HG02798 (cell line): ENCODE results near the gene SMCO2.
A peak's percentile ranks its signal among the peaks of the same experiment; 100 is the strongest.

ENCODE experiments used
- ATAC-seq: cut with Tn5 transposase; IDR thresholded peaks from one replicate; pipeline ENCODE4 v1.9.1; 2021; ENCODE audit warnings: mild to moderate bottlenecking; ENCODE audit not compliant: unreplicated experiment, poor library complexity

Gene SMCO2

GRCh38 chr12:27497446-27497845 lies 50.9 kb downstream of the SMCO2 start:
- no peak for ATAC-seq

DNA sequence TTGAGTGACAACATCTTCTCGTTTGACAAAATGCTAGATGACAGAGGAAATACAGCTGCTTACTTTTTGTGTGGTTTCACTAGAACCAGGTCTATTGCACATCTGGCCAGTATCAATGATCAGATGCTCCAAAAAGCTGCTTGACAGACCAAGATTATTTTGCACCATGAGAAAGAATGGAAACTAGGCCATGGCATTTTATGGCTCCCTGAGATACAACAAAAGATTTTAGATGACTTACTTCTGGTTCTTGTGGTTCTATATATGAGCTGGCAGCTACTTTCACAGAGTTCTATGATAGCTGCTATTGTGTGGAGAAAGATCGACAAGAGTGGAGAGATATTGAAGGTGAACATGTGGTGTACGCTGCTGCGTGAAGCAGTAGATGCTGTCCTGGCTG lies 51.6 kb downstream of the SMCO2 start:
- no peak for ATAC-seq

GRCh38 chr12:27498761-27499160 lies 52.2 kb downstream of the SMCO2 start:
- no peak for ATAC-seq

DNA sequence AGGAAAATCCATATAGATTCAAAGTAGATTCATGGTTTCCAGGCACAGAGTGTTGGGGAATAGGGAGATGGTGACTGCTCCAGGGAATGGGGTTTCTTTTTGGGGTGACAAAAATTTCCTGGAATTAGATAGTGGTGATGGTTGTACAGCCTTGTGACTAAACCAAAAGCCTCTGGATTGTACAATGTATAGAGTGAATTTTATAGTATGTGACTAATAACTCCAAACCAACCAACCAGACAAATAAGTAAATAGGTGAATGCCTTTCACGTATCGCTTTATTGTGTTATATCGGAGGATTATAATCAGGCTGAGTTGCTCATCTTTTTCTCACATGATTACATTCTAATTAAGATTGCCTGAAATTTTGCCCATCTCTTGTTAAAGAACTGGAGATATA lies 52.8 kb downstream of the SMCO2 start:
- no peak for ATAC-seq

- no peak for ATAC-seq
Observed at GRCh38 chr12:27500546-27500945, 54.0 kb downstream of the SMCO2 start.

GRCh38 chr12:27502021-27502435 lies 55.5 kb downstream of the SMCO2 start:
- ATAC-seq = no peak

DNA sequence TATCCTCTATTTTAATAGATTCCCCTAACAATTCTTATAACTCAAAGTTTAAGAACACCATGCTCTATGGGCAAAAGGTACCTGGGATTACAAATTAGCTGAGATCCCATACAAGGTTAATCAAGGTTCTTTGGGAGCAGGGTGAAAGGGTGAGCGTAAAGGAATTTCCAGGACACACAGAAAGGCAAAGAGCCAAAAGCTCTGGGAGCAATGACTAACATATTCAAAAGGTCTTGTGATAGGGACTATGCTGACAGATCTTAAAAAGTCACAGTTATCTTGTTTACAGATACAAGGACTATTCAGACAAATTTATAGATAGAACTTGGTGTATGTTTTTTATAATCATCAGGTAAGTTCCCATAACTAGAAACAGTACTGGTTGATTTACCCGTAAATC lies 58.0 kb downstream of the SMCO2 start:
- no peak for ATAC-seq

- no peak for ATAC-seq
Observed at GRCh38 chr12:27505109-27505508, 58.6 kb downstream of the SMCO2 start.

DNA sequence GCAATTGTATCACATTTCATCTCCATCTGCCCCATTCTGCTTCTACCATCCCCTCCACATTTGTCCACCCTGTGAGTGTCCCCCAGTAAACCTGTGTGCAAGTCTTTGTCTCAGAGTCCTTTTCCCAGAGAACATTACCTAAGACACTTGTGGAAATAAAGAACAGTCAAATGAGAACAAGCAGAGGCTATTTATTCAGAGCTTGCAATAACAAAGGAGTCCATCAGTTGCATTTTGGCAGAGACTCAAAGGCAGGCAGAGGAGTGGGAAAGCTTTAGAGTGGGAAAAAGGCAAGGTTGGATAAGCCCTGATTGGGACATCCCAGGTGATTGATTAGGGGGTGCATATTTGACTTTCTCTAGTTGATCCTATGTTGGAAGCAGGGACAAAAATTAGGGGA lies 59.2 kb downstream of the SMCO2 start:
- no peak for ATAC-seq

DNA sequence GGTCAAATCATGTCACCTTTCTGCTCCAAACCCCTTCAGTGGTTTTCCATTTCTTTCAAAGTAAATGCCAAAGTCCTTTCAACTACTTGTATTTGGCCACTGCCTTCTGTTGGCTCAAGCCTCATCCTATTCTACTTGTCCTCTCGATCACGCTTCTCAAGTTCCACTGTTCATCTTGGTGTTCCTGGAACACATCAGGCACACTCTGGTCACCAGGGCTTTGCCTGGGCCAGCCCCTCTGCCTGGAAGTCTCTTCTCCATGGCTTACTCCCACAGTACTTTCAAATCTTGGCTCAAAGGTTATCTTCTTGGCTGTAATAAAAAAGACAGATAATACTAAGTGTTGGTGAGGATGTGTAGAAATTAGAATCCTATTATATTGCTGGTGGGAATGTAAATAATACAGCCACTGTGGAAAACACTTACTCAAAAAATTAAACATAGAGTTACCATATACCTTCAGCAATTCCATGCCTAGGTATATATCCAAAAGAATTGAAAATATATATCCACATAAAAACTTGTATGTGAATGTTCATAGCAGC lies 60.2 kb downstream of the SMCO2 start:
- no peak for ATAC-seq

DNA sequence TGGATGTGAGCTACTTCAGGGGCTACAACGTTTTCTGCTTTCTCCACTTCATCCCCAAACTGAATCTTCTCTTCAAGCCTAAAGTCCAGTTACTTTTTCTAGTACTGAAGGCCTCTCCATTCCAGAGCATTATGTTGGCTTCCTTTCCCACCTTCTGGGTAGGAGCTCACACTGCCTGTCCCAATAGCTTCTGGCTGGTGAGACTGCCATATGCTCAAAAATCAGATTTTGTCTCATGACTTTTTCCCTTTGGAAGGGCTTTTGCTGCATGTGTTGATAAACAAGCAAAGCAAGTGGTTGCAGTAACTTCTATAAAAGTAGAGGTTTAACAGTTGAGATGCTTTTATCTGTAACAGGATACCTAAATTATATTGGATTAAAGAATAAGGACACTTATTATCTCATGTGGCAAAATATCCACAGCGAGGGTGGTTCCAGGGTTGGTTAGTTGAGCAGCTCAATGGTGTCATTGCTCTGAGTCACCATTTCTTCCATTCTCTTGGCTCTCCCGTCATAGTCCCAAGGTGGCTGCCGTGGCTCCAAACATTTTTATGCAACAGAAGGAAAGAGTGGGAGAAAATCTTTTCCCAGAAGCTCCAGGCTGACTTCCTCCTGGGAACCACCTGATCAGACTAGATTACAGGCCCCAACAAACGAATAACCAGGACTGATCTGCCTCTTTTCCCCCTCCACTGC lies 62.3 kb downstream of the SMCO2 start:
- no peak for ATAC-seq

DNA sequence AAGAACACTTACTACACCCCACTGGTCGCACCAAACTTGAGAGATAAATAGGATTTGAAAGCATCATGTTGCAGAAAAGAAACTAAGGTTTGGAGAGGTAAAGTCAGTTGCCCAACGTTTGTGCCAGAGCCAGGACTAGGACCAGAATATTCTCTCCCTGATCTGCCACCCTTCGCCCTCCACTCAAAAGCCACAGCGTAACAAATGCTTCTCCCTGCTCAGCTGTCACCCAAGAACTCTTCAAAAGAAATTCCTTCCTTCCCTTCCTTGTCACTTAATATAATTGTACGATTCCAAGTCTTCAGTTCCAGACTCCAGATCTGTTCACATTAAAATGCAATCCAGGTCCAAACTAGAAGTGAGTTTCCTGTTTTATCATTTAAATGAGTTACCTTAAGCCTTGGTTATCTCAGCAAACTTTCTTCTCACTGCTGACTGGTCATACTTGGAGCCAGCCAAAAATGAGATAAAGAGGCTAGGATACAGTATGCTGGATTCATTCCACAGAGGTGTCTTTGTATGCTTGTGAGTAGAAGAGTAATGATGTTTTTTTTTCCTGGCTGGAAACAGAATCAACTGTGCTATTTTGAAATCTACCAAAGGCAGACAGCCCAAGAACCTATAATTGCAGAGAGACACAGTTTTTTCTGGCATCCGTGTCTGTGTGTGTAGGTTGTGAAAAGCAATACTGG lies 64.6 kb downstream of the SMCO2 start:
- ATAC-seq = no peak

GRCh38 chr12:27511723-27512045 lies 65.1 kb downstream of the SMCO2 start:
- no peak for ATAC-seq

GRCh38 chr12:27513155-27513824 lies 66.8 kb downstream of the SMCO2 start:
- no peak for ATAC-seq

- no peak for ATAC-seq
Observed at GRCh38 chr12:27515671-27516070, 69.1 kb downstream of the SMCO2 start.

GRCh38 chr12:27516625-27517024 lies 70.1 kb downstream of the SMCO2 start:
- no peak for ATAC-seq

- no peak for ATAC-seq
Observed at GRCh38 chr12:27517546-27517945, 71.0 kb downstream of the SMCO2 start.

GRCh38 chr12:27517961-27518665 lies 71.6 kb downstream of the SMCO2 start:
- ATAC-seq = no peak

- no peak for ATAC-seq
Observed at GRCh38 chr12:27521066-27521465, 74.5 kb downstream of the SMCO2 start.

GRCh38 chr12:27521981-27522380 lies 75.4 kb downstream of the SMCO2 start:
- no peak for ATAC-seq

DNA sequence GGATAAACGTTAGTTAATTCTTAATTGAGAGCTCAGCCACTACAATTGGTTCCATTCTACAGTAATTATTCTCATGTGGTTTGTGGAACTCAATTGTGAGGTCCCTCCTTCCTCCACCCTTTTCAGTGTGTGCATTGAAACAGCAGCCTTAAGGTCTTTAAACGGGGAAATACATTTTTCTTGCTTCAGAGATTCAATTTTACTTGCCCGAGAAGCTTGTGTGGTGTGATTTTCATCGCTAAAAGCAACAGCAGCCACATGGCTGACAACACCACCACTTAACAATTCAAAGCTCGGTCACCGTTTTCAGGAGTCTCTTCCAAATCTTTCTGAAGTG lies 76.7 kb downstream of the SMCO2 start:
- ATAC-seq = peak; percentile 15
